HS-27A (cell line): ENCODE measurements around the gene NGEF.

ENCODE experiments used
- DNase-seq: peaks from one replicate; pipeline ENCODE4 v3.0.0-alpha.2; 2012; ENCODE audit warnings: low read depth, missing footprints

The NGEF gene

DNA sequence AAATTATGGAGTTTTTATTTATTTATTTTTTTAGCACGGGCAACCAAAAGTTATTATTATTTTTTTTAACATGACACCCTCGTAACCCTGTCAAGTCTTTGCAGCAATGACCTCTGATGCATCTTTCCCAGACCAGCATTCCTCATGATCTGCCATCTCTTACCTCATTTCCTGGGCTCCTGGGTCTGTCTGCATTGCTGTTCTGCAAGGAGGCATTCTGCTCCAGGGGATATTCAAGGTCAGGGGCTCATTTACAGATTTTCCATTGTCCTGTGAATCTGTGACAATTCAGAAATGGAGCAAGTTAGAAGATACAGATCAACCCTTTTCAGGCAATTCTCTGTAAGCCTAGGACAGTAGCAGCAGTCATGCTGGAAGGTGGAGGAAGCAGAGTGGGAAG, 43.0 kb downstream of the NGEF start:
- no peak for DNase-seq

DNA sequence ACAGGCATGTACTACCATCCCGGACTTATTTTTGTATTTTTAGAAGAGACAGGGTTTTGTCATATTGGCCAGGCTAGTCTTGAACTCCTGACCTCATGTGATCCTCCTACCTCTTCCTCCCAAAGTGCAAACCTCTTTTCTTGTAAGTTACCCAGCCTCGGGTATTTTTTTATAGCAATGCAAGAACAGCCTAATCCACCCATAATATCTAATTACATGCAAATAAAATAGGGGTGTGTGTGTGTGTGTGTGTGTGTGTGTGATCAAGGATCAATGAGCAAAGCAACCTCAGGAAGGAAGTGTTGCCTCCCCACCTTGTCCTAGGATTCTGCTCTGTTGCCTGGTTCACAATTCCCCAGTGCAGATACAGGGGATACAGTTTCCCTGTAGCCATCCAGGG, 45.6 kb downstream of the NGEF start:
- no peak for DNase-seq

DNA sequence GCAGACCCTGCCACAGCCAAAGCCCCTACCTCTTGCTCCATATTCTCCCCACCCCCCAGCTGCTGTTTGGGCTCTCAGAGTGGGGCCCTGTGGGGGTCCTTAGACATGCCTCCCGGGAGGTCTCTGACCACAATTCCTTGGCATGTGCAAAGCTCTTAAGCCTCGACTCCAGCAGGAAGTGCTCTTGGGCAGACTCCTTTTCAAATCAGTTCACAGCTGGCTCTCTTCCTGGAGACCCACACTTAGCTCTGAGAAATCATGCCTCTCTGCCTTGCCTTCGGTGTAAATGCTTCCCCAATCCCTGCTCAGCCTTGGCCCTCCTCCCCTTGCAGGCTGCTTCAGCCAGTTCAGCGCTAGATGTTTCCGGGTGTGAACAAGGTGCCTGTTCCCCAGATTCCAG, 46.9 kb downstream of the NGEF start:
- no peak for DNase-seq

DNA sequence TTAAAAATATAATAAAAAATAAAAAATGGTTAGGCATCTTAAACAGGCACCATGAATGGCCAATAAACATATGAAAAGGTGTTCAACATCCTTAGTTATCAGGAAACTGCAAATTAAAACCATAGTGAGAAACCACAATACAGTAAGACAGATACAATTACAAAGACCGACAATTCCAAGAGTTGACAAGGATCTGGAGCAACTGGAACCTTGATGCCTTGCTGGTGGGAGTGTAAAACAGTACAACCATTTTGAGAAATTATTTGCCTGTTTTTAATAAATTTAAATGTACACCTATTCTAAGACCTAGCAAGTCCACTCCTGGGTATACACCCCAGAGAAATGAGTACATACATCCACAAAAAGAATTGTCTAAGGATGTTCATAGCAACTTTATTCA, 49.1 kb downstream of the NGEF start:
- no peak for DNase-seq

DNA sequence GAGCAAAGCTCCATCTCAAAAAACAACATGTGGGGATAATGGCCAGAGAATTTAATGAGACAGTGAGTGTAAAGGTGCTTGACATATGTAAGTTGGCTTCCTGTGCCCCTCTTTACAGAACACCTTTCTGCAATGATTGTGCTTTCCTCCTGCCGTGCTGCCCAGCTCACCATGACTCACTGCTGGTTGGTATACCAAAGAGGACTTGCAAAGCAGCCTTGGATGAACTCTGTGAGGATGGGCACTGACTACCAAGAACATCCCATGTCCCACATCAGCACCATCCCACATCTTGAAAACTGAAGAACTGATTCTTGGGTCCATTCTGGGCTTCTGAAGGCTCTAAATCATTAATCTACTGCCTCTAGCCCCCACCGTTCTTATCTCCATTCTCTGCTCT, 52.2 kb downstream of the NGEF start:
- no peak for DNase-seq

DNA sequence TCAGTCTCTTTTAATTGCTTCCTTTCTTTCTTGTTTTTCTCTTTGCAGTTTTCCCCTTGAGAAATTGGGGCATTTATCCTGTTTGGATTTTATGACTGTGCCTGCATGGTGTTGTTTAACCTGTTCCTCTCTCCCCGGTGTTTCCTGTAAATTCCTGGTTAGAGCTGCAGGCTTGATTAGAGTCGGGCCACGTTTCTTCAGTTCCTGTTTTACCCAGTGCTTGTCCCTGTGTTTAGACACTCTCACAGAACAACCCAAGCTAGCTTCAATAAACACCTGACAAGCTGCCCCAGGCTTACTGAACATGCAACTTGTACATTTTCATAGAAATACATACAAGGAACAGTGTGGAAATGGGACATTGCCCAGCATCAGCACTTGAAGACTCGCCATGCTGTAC, 53.9 kb downstream of the NGEF start:
- DNase-seq, result no peak

DNA sequence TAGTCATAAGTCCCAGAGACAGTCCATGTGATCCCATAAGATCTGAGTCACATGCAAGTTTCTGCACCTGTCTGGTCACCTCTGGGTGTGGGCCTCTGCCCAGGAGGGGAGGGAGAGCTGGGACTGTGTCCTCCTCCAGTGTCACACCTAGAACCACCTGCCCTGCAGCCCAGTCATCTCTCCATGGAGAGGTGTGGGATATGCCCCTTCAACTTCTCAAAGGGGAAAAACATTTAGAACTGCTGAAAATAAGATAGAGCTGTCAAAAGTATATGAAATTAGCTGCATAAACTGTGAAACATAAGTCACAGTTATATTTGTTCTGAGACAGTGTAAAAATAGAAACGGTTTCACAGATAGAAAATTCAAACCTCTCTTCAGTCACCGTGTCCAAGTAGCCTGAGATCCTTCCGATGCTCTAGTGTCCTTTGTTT, 55.4 kb downstream of the NGEF start:
- no peak for DNase-seq

DNA sequence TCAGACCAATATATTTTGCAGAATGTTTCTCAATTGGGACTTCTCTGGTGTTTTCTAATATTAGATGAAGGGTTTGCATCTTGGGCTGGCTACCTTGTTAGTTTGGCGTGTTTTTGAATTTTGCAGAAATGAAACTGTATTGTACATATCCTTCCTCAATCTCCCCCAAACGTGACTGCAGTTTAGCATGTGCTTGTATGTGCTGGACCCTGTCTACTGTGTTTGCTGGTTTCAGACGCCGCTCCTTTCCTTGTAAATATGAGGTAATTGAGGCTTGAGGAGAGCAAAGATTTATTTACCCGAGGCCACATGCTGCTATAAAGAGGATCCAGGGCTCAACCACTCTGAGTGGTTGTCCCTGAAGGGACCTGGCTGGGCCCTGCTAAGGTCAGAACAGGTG, 57.2 kb downstream of the NGEF start:
- DNase-seq, result no peak

DNA sequence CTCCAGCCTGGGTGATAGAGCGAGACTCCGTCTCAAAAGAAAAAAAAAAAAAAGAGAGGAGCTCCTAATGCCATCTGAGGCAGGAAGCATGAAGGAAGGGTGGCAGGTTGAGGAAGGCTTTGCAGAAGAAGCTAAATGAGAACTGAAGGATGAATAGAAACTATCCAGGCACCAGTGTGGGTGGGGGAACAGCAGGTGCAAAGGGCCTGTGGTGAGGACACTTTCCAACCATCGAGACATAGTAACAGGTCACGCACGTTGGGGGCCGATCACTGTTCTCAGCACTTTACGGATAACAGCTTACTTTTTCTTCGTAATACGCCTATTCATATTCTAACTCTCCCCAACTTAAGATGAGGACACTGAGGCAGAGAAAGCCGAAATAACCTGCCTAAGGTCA, 58.4 kb downstream of the NGEF start:
- DNase-seq, result no peak

DNA sequence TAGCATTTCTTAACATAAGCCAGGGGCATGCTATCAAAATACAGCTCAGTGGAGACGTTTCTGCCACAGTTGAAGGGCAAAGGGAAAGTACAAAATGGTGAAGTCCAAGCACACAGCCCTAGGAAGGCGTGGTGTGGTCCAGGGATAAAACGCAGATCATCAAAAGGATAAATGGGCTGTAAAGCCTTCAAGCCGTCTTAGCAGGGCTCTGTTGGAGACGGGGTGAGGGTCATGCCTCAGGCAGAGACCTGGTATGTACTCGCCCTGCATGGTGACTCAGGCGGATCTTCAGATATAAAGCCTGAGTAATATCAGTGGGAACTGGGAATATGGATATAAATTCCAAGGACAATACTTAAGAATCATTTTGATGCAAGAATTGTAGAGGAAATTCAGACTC, 61.2 kb downstream of the NGEF start:
- no peak for DNase-seq

DNA sequence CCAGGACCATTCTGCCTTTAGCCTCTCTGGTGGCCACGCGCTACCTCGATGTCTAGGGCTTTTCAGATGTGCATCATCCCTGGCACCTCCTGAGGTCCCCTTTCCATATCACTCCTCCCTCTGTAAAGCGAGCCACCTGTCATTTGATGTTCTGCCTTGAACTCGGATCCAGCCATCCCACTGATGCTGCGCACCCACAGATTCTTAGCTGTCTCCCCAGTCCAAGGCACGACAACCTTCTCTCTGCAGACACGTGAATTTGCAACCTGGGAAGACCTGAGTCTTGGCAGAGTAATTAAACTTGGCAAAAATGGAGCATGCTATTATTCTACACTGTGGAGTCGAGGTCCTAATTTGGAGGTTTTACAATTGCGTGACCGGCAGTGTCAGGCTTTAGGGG, 61.9 kb downstream of the NGEF start:
- DNase-seq, result no peak

DNA sequence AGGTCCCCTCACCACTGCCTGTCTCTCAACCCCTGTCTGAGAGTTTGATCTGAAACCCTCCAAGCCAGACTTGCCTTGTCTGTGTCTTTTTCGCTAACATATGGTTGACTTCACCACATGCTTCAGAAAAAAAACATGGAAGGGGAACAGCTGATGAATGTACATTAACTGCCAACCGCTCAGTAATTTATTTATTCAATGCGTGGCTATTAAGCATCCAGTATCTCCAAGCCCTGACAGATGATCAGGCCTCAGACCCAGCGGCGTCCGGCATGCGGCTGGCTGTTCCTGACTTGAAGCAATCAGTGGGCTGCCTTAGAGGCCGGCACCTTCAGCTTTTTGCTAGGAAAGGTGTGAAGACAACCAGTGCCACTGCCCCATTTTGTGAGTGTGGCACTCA, 62.3 kb downstream of the NGEF start:
- no peak for DNase-seq

DNA sequence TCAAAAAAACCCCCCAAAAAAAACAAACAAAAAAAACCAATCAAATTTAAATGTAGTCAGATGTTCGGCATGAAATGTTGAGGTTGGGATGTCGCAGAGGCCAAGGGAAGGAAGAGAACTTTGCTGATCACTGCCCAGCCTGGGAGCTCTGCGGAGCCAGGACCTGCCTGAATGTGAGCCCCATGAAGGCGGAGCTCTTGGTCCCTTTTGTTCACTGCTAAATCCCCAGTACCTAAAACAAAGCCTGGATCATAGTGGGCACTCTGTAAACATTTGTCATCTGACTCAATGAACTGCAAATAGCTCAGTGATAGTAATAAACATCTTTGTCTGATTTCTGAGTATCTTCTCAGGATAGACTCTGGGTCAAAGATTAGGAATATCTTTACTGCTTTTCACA, 64.0 kb downstream of the NGEF start:
- DNase-seq, result no peak

DNA sequence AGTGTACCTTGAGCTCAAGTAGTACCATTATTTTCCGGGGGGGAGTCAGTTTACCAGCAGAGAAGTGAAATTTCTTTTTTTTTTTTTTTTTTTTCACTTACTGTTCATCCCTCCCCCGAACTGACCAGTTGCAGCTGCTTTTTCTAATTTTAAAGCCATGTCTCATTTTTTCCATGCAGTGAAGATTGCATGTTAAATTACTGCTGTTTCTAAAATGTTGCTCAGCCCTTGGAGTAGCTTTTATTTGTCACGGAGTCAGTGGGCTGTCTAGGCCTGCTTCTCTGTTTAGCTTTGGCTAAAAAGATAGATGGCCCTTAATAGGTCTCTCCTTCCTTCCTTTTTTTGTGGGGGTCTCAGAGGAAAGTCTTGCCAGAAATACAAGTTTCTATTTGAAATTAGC, 70.2 kb downstream of the NGEF start:
- DNase-seq, result no peak

DNA sequence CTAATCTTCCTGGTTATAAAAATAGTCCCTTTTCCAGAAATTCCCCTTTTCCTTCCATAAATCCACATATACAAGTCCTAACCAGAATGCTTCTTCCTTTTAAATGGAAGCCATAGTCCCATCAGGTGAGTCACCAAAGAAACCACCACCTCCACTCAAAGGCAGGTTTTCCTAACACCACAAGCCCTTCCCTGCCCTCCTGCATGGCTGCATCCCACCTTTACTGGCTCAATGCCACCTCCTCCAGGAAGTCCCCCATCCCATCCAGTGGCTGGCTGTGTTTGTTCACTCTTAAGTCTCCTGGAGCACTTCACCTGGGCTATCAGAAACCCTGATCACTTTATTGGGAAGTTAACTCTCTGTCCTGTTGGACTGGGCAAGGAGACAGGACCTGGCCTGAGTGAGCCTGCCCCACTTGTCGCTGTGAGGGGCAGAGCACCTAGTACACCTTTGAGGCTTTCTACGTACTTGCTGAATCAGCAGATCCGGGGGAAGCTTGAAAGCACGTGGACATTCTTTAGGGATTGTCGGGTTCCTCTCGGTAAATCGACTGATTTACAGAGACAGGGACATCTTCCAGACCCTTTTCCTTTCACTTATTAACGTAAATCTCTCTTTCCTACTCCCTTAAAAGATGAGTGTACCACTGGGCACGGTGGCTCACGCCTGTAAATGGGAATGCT, 71.0 kb downstream of the NGEF start:
- DNase-seq, result no peak

DNA sequence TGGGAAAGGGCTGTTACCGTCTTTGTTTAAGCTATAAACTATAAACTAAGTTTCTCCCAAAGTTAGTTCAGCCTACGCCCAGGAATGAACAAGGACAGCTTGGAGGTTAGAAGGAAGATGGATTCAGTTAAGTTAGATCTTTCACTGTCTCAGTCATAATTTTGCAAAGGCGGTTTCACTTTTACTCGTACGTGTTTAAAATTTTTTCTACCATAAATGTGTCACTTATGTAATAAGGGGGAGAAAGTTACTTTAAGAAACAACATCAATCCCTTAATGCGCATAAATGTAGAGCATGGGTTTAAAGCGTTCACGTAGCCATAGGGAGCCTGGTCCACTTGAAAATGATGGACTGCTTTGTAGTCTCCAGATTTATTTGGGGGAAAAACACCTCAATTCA, 71.7 kb downstream of the NGEF start:
- DNase-seq, result no peak

DNA sequence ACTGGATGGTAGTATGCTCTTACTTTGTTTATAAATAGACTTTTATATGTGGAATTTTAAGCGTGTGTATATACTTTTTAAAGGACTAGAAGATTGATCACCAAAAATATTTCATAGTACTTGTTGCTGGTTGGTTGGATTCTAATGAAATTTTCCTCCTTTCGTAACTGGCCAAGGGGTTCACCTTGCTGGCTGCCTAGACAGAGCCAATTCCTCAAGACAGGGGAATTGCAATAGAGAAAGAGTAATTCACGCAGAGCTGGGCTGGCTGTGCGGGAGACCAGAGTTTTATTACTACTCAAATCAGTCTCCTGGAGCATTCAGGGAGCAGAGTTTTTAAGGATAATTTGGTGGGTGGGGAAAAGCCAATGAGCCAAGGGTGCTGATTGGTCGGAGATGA, 72.3 kb downstream of the NGEF start:
- DNase-seq, result no peak

DNA sequence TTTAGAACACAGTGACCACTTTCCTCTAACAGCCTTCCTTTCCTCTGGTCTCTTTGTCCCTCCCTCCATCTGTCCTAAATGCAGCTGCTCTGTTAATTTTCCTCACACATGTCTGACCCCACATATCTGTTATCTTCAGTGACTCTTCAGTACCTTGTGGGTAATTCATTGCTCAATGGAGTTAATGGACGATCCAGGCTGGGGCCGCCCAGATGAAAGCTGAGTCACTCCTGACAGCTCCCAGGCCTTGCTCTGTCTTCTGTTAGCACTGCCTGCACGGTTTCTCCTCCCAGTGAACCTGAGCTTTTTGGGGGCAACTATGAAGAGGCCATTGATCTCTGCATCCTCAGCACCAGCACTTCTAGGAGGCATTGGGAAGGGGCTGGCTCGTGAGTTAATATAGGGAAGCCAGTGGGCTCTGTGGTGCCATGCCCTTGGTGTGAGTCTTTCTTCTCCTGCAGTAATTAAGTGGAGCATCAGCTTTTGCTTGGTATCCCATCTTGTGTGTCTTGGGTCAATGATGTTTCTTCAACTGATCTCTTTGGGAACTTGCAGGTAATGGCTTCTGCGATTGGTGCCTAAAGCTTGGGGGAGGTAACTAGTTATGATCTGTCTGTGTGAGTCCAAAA, 75.7 kb downstream of the NGEF start:
- DNase-seq, result no peak

DNA sequence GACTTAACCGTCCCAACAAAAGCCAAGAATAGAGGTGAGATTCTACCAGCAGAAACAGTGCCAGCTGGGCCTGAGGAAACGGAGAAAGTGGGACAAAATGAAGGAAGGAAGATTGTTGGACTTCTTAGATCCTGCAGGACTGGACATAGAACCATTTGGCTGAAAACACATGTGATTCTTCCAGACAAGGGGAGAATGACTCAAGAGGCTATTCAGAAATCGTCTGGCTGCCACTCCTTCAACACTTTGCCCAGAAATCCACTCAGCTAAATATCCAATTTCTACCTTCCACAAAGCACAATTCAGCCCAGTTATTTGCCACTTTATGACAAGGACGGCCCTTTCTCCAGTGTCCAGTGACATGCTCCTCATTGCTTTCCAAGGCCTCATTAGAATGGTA, 81.4 kb downstream of the NGEF start:
- DNase-seq, result no peak

DNA sequence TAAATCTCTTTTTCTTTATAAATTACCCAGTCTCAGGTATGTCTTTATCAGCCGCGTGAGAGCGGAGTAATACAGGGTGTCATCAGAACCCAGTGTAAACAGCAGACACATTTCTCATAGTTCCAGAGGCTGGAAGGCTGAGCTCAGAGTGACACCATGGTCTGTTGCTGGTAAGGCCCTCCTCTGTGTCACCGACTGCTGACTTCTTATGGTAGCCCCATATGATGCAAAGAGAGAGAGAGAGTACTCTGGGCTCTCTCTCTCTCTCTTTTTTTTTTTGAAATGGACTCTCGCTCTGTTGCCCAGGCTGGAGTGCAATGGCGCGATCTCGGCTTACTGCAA, 83.0 kb downstream of the NGEF start:
- DNase-seq, result no peak

DNA sequence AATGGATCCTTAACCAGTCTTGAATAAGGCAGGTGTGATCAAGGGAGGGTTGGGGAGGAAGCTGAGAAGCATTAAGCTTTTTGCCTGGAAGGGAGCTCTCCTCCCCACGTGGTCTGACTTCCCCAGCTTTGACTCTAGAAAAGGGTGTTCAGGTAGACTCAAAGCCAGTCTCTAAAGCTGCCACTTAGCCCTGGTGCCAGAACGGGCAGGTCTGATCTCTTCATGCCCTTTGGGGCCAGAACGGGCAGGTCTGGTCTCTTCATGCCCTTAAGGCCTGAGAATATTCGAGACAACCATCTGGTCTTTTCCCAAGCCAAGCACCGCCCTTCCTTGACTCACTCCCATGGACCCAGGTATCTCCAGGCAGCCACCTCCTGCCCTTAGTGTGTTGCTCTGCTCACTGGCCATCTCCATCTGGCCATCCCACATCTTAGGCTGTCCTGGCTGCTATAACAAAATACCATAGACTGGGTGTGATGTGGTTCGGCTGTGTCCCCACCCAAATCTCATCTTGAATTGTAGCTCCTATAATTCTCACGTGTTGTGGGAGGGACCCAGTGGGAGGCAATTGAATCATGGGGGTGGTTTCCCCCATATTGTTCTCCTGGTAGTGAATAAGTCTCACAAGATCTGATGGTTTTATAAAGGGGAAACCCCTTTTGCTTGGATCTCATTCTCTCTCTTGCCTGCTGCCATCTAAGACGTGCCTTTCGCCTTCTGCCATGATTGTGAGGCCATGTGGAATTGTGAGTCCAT, 83.6 kb downstream of the NGEF start:
- no peak for DNase-seq

DNA sequence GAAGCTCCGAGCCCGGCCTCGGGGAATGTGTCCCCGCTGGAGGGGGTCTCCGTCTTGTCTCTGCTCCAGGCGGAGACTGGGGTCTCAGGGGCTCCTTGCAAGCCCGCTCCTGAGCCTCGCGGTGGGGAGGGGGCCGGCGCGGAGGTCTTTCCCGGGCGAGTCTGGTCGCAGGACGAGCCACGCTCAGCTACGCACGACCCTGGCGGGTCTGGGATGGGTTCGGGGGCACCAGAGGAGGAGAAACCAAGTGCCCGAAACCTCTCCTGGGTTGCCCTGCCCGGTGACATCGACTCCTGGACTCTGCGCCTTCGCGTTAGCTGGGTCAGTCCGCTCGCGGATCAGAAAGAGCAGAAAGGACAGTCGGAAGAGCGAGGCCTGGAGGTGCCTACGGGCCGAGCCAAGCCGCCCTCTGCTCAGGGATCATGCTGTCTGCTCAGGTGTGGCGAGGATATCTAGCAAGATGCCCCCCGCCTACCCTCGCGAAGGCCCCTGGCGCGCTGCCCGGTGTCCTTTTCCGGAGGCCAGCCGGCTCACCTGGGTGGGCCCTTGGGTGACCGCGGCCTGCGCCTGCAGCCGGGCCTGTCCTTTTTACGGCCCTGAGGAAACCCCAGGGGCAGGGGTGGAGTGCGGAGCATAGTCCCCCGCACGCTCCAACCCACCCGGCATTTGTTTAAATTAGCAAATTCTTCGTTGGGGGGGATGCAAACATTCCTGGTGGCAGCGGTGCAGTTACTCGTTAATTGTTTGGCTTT, 84.3 kb downstream of the NGEF start:
- DNase-seq, result no peak
